Right cardiac atrium (tissue), 5 donors: ENCODE results near the gene NPLOC4. TPM values are rescaled to one million over a fixed set of nuclear protein-coding genes. Genes with fewer than 3 reads are reported as not detected.
A peak's percentile ranks its signal among the peaks of the same experiment; 100 is the strongest.

Experiments
- ATAC-seq, 2 donors: fragments of 200-7000 bp; cut with Tn5 transposase; one replicate each; pipeline versions ENCODE4 v1.8.0 to v1.9.1; 2020; ENCODE audit warnings: moderate library complexity in 2 of 2, mild to moderate bottlenecking in 1 of 2
- DNase-seq, 3 donors: peaks; one replicate each; pipeline ENCODE4 v3.0.0-alpha.2; 2020
- H3K27ac ChIP-seq: one replicate; pipeline ENCODE4 v1.5.1; 2013; ENCODE audit warnings: mild to moderate bottlenecking, low read length, control low read depth, moderate library complexity
- H3K27me3 ChIP-seq: one replicate; pipeline ENCODE4 v1.6.1; 2013; ENCODE audit not compliant: control insufficient read depth, insufficient read depth
- H3K4me1 ChIP-seq: one replicate; pipeline ENCODE4 v1.6.1; 2013; ENCODE audit warnings: low read length; ENCODE audit not compliant: control insufficient read depth, insufficient read depth
- H3K4me3 ChIP-seq: one replicate; pipeline ENCODE4 v1.5.1; 2013; ENCODE audit warnings: low read length, control low read depth
- H3K9me3 ChIP-seq: one replicate; pipeline ENCODE4 v1.6.1; 2013; ENCODE audit warnings: low read length; ENCODE audit not compliant: control insufficient read depth
- WGBS: extraction: QIAGEN DNeasy Blood & Tissue Kit; methylation state at CpG from one replicate; pipeline ENCODE4 v1.1.7; 2013; 5-methylcytosine and 5-hydroxymethylcytosine counted together
- intact Hi-C, 4 donors: fragments of 100-400 bp; cut with DNase I; formaldehyde crosslinking; loops; one replicate each; pipeline versions ENCODE4 v1.11.0 to v1.14.0; 2022 to 2023
- long read RNA-seq, 4 donors: library from polyadenylated mRNA; unstranded; transcript quantifications; one replicate each; pipeline ENCODE4 v2.0.0, GENCODE V29; 2020 to 2021
- polyA plus RNA-seq: library from polyadenylated mRNA; stranded (reverse); fragments of 200-250 nt; gene quantifications from one replicate; pipeline ENCODE4 v1.2.3, GENCODE V29; 2013
- total RNA-seq, 4 donors: library from RNA; stranded (reverse); fragmentation: NEBNext Ultra II Directional; extraction: Animal tissue kit (Norgen Biotek cat#: 25700); gene quantifications; one replicate each; pipeline ENCODE4 v1.2.1, GENCODE V29; 2021
- donor health status: healthy with polysubstance abuse.
- donor health status: DM: no; HTN: yes; CAD: no.
- donor health status: DM: no; HTN: no; CAD: no.
- donor health status: DM: no; HTN: yes; CAD: no; lungs with severe emphysema.
- donor health status: DM: yes; HTN: yes; CAD: no.

The NPLOC4 gene
- total RNA-seq (100 to 1,000 TPM in 1 of 4 donors, 10 to 100 TPM in 3; 83.5 to 106 (median 89.5) TPM), polyA plus RNA-seq (36.8 TPM)
- long read RNA-seq, donor 1, full-length matches to known transcripts = 63 of 149 reads
- long read RNA-seq, donor 1, partial matches to known transcripts = 14 of 149 reads
- long read RNA-seq, donor 1, other reads (novel, unspliced or antisense) = 72 of 149 reads
- long read RNA-seq, donor 2, full-length matches to known transcripts = 51 of 93 reads
- long read RNA-seq, donor 2, partial matches to known transcripts = 4 of 93 reads
- long read RNA-seq, donor 2, other reads (novel, unspliced or antisense) = 38 of 93 reads
- long read RNA-seq, donor 3, partial matches to known transcripts = 20 of 118 reads
- long read RNA-seq, donor 3, other reads (novel, unspliced or antisense) = 98 of 118 reads
- long read RNA-seq, donor 4, full-length matches to known transcripts = 34 of 109 reads
- long read RNA-seq, donor 4, partial matches to known transcripts = 9 of 109 reads
- long read RNA-seq, donor 4, other reads (novel, unspliced or antisense) = 66 of 109 reads

DNA sequence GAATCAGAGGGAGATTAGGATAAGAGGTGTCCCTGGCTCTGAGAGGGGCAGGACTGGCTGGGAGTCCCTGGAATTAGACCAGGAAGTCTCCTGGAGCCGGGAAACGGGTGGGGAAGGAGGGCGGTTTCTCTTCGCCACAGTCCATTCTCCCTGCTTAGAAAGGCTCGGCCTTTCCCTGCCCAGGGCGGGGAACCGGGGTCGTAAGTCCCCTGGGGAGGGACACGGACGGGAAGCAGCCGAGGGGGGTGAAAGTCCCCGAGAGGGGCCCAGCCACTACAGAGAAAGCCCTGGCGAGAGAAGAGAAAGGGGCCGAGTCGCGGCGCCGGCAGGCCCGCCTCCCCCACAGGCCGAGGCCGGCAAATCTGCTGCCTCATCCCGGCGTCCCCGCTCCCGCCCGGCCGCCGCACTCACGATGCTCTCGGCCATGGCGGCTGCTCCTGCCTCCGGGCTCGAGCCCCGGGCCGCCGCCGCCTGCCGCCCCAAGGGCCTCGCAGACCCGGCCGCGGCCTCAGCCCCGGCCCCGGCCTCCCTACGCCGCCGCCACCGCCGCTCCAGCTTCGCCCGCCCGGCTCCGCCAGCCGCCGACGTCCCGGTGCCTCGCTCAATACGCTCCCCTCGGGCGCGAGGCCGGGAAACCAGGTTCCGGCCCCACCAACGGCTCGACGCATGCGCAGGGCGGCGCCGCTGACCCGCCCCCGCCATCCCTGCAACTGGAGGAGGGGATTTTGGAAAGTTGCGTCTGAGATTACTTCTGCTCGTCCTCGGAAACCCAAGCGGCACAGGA is at the start of gene NPLOC4, which contains the start of gene TSPAN10:
Gene NPLOC4, minus strand, starts transcription at position 608 of the 784 bp plus-strand sequence. Its CDS starts 182 bp downstream, at position 426.
Gene TSPAN10, plus strand, starts transcription at position 692 of the 784 bp plus-strand sequence. CDS start 5,217 bp downstream, outside the sequence.
- ATAC-seq (peak; percentile 81 to 91), DNase-seq (peak; percentile 85 to 95 (median 94))
- peaks cover 4% of the 10 kb centered on the region for H3K4me1 ChIP-seq
- intact Hi-C loops = no loop called here
- peak within 1 kb of the TSS; percentile 88 for H3K4me3 ChIP-seq
- peak within 1 kb of the TSS; percentile 88 for H3K27ac ChIP-seq
- WGBS = under 1% methylated on average over 77 of the region's 77 CpGs
- H3K9me3 ChIP-seq = no peaks in the 10 kb centered on the region
- no peaks in the 10 kb centered on the region for H3K27me3 ChIP-seq

DNA sequence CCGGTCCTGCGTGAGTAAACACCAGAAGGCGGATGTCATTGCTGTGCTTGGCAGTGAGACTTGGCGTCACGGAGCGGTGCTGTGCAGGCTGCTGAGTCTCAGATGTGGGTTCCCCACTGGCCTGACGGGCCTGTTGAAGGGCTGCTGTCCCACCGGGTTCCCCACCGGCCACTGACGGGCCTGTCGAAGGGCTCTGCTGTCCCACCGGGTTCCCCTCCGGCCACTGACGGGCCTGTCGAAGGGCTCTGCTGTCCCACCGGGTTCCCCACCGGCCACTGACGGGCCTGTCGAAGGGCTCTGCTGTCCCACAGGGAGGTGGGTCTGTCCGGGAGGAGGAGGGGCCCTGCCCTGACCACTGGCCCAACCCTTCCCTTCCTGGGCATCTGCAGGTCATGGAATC is 49.7 kb upstream of the NPLOC4 start:
- WGBS = 92% methylated on average over 20 of the region's 20 CpGs
- intact Hi-C loops = no loop called here
- ATAC-seq = no peak

GRCh38 chr17:81685108-81685507 is 48.2 kb upstream of the NPLOC4 start:
- peak overlapping the region; percentile 97 for H3K4me3 ChIP-seq
- WGBS = 78% methylated on average over 12 of the region's 12 CpGs
- H3K4me1 ChIP-seq = peaks cover 6% of the 10 kb centered on the region
- intact Hi-C loops = no loop called here
- H3K27ac ChIP-seq = no peak overlapping the region
- DNase-seq (no peak), ATAC-seq (no peak)
- no peaks in the 10 kb centered on the region for H3K9me3 ChIP-seq
- H3K27me3 ChIP-seq = no peaks in the 10 kb centered on the region

More for the DNA sequence above, 49.7 kb upstream of the NPLOC4 start:
- no peak overlapping the region for H3K27ac ChIP-seq
- H3K4me1 ChIP-seq = peaks cover 6% of the 10 kb centered on the region
- H3K4me3 ChIP-seq = no peak overlapping the region
- no peaks in the 10 kb centered on the region for H3K9me3 ChIP-seq
- H3K27me3 ChIP-seq = no peaks in the 10 kb centered on the region
- DNase-seq = no peak

- peak in 1 of 2 donors; percentile 13 for ATAC-seq
- H3K27me3 ChIP-seq = no peaks in the 10 kb centered on the region
- intact Hi-C loops = no loop called here
- peak overlapping the region; percentile 97 for H3K4me3 ChIP-seq
- no peaks in the 10 kb centered on the region for H3K9me3 ChIP-seq
- H3K27ac ChIP-seq = no peak overlapping the region
- peaks cover 6% of the 10 kb centered on the region for H3K4me1 ChIP-seq
- 5% methylated on average over 16 of the region's 16 CpGs for WGBS
- DNase-seq = no peak
Observed at GRCh38 chr17:81684442-81684911, 47.6 kb upstream of the NPLOC4 start.

DNA sequence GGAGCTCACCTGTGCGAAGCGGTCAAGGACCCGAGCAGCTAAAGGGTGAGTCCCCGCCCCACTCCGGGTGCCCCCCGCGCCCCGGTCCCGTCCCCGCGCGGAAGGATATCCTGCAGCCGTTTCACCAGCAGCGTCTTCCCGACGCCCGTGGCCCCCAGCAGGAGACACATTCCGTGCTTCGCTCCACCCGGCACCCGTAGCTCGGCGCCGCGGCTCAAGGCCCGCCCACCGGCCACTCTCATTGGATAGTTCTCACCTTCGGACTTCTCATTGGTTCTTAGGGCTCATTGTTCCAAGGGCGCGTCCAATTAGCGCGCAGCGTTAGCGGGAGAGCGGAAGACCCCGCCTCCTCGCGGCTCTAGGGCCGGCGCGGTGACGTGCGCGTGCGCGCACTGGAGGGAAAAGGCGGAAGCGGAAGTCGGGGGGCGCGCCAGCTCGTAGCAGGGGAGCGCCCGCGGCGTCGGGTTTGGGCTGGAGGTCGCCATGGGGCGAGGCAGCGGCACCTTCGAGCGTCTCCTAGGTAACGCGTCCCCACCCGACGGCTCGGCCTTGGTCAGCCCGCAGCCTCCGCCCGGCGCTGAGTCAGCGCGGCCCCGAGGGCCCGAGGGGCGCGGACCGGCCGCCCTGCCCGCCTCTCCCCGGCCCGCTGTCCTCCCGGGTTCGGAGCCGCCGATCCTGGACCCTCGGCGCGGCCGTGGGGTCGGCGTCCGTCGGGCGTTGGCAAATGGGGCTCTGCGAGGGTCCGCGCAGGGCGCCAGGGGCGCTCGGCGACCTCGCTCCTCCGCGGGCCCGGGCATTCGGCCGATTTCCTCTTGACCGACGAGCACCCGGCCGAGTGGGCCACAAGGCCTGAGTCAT is 46.9 kb upstream of the NPLOC4 start, which contains the start of the genes ARL16 and HGS:
Gene ARL16, minus strand, starts transcription at position 214 of the 858 bp plus-strand sequence. Its CDS starts 44 bp downstream, at position 170.
Gene HGS, plus strand, starts transcription at position 428 of the 858 bp plus-strand sequence. Its CDS starts 56 bp downstream, at position 484.
- DNase-seq (peak; percentile 98 to 99 (median 99)), ATAC-seq (peak; percentile 98)
- WGBS = under 1% methylated on average over 112 of the region's 112 CpGs
- no peaks in the 10 kb centered on the region for H3K27me3 ChIP-seq
- peaks cover 6% of the 10 kb centered on the region for H3K4me1 ChIP-seq
- peak within 1 kb of the TSS; percentile 97 for H3K4me3 ChIP-seq
- intact Hi-C loops = no loop called here
- H3K27ac ChIP-seq = peak within 1 kb of the TSS; percentile 34
- H3K9me3 ChIP-seq = no peaks in the 10 kb centered on the region

- ATAC-seq = peak in 1 of 2 donors; percentile 45
- WGBS = under 1% methylated on average over 37 of the region's 37 CpGs
- Histone ChIP-seq H3K4me3 (peak overlapping the region; percentile 71), H3K27me3 (no peaks in the 10 kb centered on the region), H3K27ac (peak overlapping the region; percentile 34), H3K9me3 (no peaks in the 10 kb centered on the region), H3K4me1 (peaks cover 6% of the 10 kb centered on the region)
- DNase-seq = no peak
- intact Hi-C loops = no loop called here
Observed at GRCh38 chr17:81683208-81683583, 46.3 kb upstream of the NPLOC4 start.

DNA sequence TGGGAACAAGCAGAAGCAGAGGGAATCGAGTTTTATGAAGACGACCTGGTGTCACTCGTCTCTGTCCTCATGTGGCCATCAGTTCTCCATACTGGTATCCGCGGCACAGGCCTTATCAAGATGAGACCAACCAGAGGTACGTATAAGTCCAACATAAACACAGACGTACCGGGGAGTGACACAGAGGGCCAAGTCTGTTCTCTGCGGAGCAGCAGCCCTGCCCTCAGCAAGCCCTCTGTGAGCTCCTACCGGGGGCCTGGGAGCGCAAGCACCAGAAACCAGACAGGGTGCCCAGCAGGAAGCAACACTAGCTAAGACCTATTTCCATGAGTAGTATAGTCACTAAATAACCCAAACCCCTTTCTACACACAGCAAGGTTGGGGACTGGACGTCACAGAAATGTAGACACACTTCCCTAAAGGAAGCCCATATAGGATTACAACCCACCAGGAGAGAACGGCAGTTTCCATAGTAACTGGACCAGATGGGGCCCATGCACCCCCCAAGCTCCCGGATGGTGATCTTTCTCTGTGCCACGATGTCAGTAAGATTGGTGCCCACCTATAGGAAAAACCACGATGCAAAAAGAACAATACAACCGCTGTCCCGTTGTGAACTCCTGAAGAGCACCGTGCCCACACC is 45.8 kb upstream of the NPLOC4 start:
- 32% methylated on average over 19 of the region's 19 CpGs for WGBS
- Histone ChIP-seq H3K9me3 (no peaks in the 10 kb centered on the region), H3K4me3 (peak overlapping the region; percentile 71), H3K27ac (no peak overlapping the region), H3K4me1 (peaks cover 6% of the 10 kb centered on the region), H3K27me3 (no peaks in the 10 kb centered on the region)
- ATAC-seq = no peak
- DNase-seq = peak in 1 of 3 donors; percentile 30
- intact Hi-C loops = no loop called here

DNA sequence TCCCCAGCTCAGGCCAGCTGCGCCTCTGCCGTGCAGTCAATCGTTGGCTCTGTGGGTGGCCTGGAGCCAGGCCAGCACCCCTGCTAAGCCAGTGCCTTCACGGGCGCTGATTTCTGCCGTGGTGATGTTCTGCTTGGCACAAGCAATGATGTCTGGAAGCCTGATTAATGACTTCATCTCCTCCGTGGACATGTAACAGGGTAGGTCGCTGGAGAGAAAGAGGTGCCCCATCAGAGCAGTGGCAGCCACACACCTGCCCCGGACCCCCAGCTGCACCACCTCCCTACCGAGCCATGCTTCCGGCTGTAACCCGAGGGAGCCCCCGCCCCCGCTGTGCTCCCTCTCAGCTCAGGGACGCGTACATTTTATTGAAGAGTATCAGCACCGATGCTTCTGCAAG is 44.8 kb upstream of the NPLOC4 start:
- intact Hi-C loops = no loop called here
- 66% methylated on average over 17 of the region's 17 CpGs for WGBS

DNA sequence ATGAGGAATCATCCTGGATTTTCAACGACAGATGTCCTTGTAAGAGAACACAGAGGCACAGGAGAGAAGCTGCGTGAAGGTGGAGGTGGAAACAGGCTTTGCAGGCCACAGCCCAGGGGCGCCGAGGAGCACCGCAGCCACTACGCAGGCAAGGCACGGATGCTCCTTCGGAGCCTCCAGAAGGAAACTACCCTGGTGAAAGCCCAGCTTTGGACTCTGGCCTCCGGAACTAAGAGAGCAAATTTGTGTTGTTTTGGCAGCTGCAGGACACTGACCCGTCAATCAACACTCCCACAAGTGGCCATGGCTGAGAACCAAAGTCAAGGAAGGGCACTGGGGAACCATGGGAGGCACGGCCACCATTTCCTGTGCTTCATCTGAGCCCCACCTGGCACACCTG is 43.2 kb upstream of the NPLOC4 start:
- ATAC-seq (no peak), DNase-seq (no peak)
- no peak overlapping the region for H3K4me3 ChIP-seq
- no peaks in the 10 kb centered on the region for H3K27me3 ChIP-seq
- 69% methylated on average over 11 of the region's 11 CpGs for WGBS
- peaks cover 5% of the 10 kb centered on the region for H3K4me1 ChIP-seq
- intact Hi-C loops = no loop called here
- H3K27ac ChIP-seq = peak overlapping the region; percentile 37
- no peaks in the 10 kb centered on the region for H3K9me3 ChIP-seq

More for the DNA sequence above, 44.8 kb upstream of the NPLOC4 start:
- DNase-seq = no peak
- no peak overlapping the region for H3K4me3 ChIP-seq
- ATAC-seq = no peak
- H3K27me3 ChIP-seq = no peaks in the 10 kb centered on the region
- H3K9me3 ChIP-seq = no peaks in the 10 kb centered on the region
- no peak overlapping the region for H3K27ac ChIP-seq
- peaks cover 6% of the 10 kb centered on the region for H3K4me1 ChIP-seq
